ENCODE measurements around the gene LRTM1.

- no peak for TF ChIP-seq GATA2 (IDR thresholded peaks at IDR 0.05; ENCODE audit: low read depth, low read length)
- no peak for TF ChIP-seq GATA3 (IDR thresholded peaks at IDR 0.05; ENCODE audit: low read depth, low read length)
Measured at GRCh38 chr3:54941690-54942362, 14.0 kb upstream of the LRTM1 start.

All from SH-SY5Y (cell line).